HCT116 (cell line): Measurements from ENCODE around the gene PPT2. TPM values are rescaled to one million over a fixed set of nuclear protein-coding genes. Genes with fewer than 3 reads are reported as not detected.
A peak's percentile ranks its signal among the peaks of the same experiment; 100 is the strongest.

Experiments used
- ATAC-seq: fragments of 200-7000 bp; cut with Tn5 transposase; 2 replicates; pipeline ENCODE4 v1.9.1; 2020; ENCODE audit warnings: mild to moderate bottlenecking, moderate library complexity
- BruUV-seq: library from RNA; stranded (reverse); fragments of 400-500 nt; replicated peaks from 2 replicates; lab custom pipeline; 2021; lab: Mats Ljungman, UMichigan
- CTCF ChIA-PET: fragments of 300-600 bp; sonication (Branson Sonifier 250); formaldehyde crosslinking; loops from one replicate; lab custom pipeline; 2021; ENCODE audit warnings: antibody characterized with exemption; lab: Charles Lee
- POLR2A ChIA-PET: fragments of 300-600, 350-600 bp; sonication (Branson Sonifier 250); formaldehyde crosslinking; loops from one replicate; lab custom pipeline; 2021; ENCODE audit warnings: antibody characterized with exemption; lab: Charles Lee
- RAD21 ChIA-PET, 2 experiments: fragments of 300-600 bp; sonication (Branson Sonifier 250); formaldehyde crosslinking; loops; one replicate each; lab custom pipeline; 2023; ENCODE audit warnings: low total read pairs in 2 of 2; ENCODE audit not compliant: uncharacterized antibody in 2 of 2, unreplicated experiment in 2 of 2, low non-redundant PET in 1 of 2; lab: Charles Lee
- DNase-seq: peaks from one replicate; pipeline ENCODE4 v3.0.0-alpha.2; 2010; ENCODE audit warnings: low read depth, low spot score
- H2AFZ ChIP-seq: fragments of 200-600 bp; shearing (Covaris generic), sonication (generic); 2 replicates; pipeline ENCODE4 v1.6.1; 2017; ENCODE audit warnings: low read depth, mixed run types, mixed read lengths, antibody characterized with exemption, low read length; ENCODE audit not compliant: poor library complexity, severe bottlenecking
- H3K27ac ChIP-seq: 2 replicates; pipeline ENCODE4 v1.5.1; 2012; ENCODE audit warnings: low read depth, low read length
- H3K27me3 ChIP-seq: fragments of 200-600 bp; sonication (generic); 2 replicates; pipeline ENCODE4 v1.6.1; 2016; ENCODE audit warnings: mixed run types, low read length, mixed read lengths; ENCODE audit not compliant: insufficient read depth
- H3K36me3 ChIP-seq, 2 experiments: fragments of 200-500 bp in 1 of 2; fragments of 200-600 bp in 1 of 2; sonication (Bioruptor generic) in 1 of 2; sonication (generic) in 1 of 2; 2 replicates each; pipeline versions ENCODE4 v1.5.1 to v1.6.1; 2014 to 2016; ENCODE audit warnings: low read length in 2 of 2, inconsistent platforms in 1 of 2, mixed read lengths in 1 of 2, mixed run types in 1 of 2; ENCODE audit not compliant: insufficient read depth in 2 of 2, control insufficient read depth in 1 of 2
- H3K4me1 ChIP-seq, 2 experiments: fragments of 200-600 bp in 1 of 2; sonication (generic) in 1 of 2; 2 replicates each; pipeline versions ENCODE4 v1.5.1 to v1.6.1; 2012 to 2017; ENCODE audit warnings: low read length in 2 of 2, inconsistent platforms in 1 of 2, mild to moderate bottlenecking in 1 of 2, mixed read lengths in 1 of 2, mixed run types in 1 of 2, moderate library complexity in 1 of 2; ENCODE audit not compliant: insufficient read depth in 2 of 2, control insufficient read depth in 1 of 2
- H3K4me2 ChIP-seq: fragments of 200-600 bp; sonication (generic); 2 replicates; pipeline ENCODE4 v1.6.1; 2017; ENCODE audit warnings: mixed run types, low read length, mixed read lengths
- H3K4me3 ChIP-seq, 2 experiments: fragments of 200-600 bp in 1 of 2; sonication (generic) in 1 of 2; replicated peaks in 1 of 2; 2 replicates each; pipeline ENCODE4 v1.5.1; 2011 to 2016; ENCODE audit warnings: low read length in 2 of 2, control low read depth in 1 of 2, low read depth in 1 of 2, mild to moderate bottlenecking in 1 of 2, mixed read lengths in 1 of 2, mixed run types in 1 of 2
- H3K79me2 ChIP-seq: fragments of 200-600 bp; sonication (generic); 2 replicates; pipeline ENCODE4 v1.6.1; 2017; ENCODE audit warnings: mild to moderate bottlenecking, mixed run types, low read length, moderate library complexity, mixed read lengths; ENCODE audit not compliant: insufficient read depth
- H3K9ac ChIP-seq: fragments of 200-600 bp; sonication (generic); 2 replicates; pipeline ENCODE4 v1.6.1; 2016; ENCODE audit warnings: low read length, mixed read lengths
- H3K9me2 ChIP-seq: fragments of 200-600 bp; sonication (generic), shearing (Covaris generic); 2 replicates; pipeline ENCODE4 v1.6.1; 2017; ENCODE audit warnings: mixed run types, mild to moderate bottlenecking, moderate library complexity; ENCODE audit not compliant: insufficient read depth
- H3K9me3 ChIP-seq, 2 experiments: fragments of 200-500 bp in 1 of 2; fragments of 200-600 bp in 1 of 2; sonication (Bioruptor generic) in 1 of 2; sonication (generic) in 1 of 2; 2 replicates each; pipeline ENCODE4 v1.6.1; 2014 to 2017; ENCODE audit warnings: low read length in 2 of 2, mixed read lengths in 2 of 2, inconsistent platforms in 1 of 2, low read depth in 1 of 2, mild to moderate bottlenecking in 1 of 2, mixed run types in 1 of 2, moderate library complexity in 1 of 2; ENCODE audit not compliant: control insufficient read depth in 1 of 2, insufficient read depth in 1 of 2
- H4K20me1 ChIP-seq: fragments of 200-600 bp; sonication (generic), shearing (Covaris generic); 2 replicates; pipeline ENCODE4 v1.6.1; 2017; ENCODE audit warnings: mixed run types, mild to moderate bottlenecking, moderate library complexity; ENCODE audit not compliant: insufficient read depth
- CBX3 ChIP-seq: IDR thresholded peaks from 2 replicates; pipeline ENCODE4 v1.6.1; 2012; ENCODE audit warnings: low read depth
- EGR1 ChIP-seq: IDR thresholded peaks from 2 replicates; pipeline ENCODE4 v1.6.1; 2012; ENCODE audit warnings: low read depth
- FOSL1 ChIP-seq: IDR thresholded peaks from 2 replicates; pipeline ENCODE4 v1.6.1; 2012; ENCODE audit warnings: low read depth
- JUND ChIP-seq: IDR thresholded peaks from 2 replicates; pipeline ENCODE4 v1.6.1; 2012
- POLR2A ChIP-seq: IDR thresholded peaks from 2 replicates; pipeline ENCODE4 v1.7.0; 2011; ENCODE audit warnings: borderline replicate concordance; ENCODE audit not compliant: insufficient read depth, insufficient read length; ENCODE audit errors: extremely low read depth
- POLR2AphosphoS5 ChIP-seq: IDR thresholded peaks from 2 replicates; pipeline ENCODE4 v1.6.1; 2011; ENCODE audit warnings: mild to moderate bottlenecking, low read depth, low read length, moderate library complexity
- RAD21 ChIP-seq: IDR thresholded peaks from 2 replicates; pipeline ENCODE4 v1.6.1; 2012; ENCODE audit warnings: low read depth, mild to moderate bottlenecking
- SP1 ChIP-seq: IDR thresholded peaks from 2 replicates; pipeline ENCODE4 v1.6.1; 2012; ENCODE audit warnings: low read depth
- SRF ChIP-seq: IDR thresholded peaks from 2 replicates; pipeline ENCODE4 v1.6.1; 2012; ENCODE audit warnings: low read depth
- YY1 ChIP-seq: IDR thresholded peaks from 2 replicates; pipeline ENCODE4 v1.6.1; 2011; ENCODE audit warnings: low read length, low read depth, moderate library complexity, mild to moderate bottlenecking; ENCODE audit not compliant: insufficient replicate concordance; ENCODE audit errors: extremely low read depth
- ZNF274 ChIP-seq: fragments of 200-500 bp; sonication (Bioruptor generic); IDR thresholded peaks from 2 replicates; pipeline ENCODE4 v1.6.1; 2014; ENCODE audit warnings: mild to moderate bottlenecking, low read depth, low read length, inconsistent platforms
- intact Hi-C: fragments of 100-400 bp; cut with micrococcal nuclease; formaldehyde crosslinking; loops from 2 replicates; pipeline ENCODE4 v1.10.0; 2022
- total RNA-seq: library from RNA; stranded (reverse); gene quantifications from one replicate; pipeline ENCODE4 v1.2.1, GENCODE V29; 2021; ENCODE audit not compliant: unreplicated experiment
- TF ChIP-seq, protein P1 (sequence below): IDR thresholded peaks from 2 replicates; pipeline ENCODE4 v1.6.1; 2011; ENCODE audit warnings: mild to moderate bottlenecking, low read length, moderate library complexity; ENCODE audit not compliant: insufficient replicate concordance; ENCODE audit errors: extremely low read depth
- TF ChIP-seq, protein P2 (sequence below): IDR thresholded peaks from 2 replicates; pipeline ENCODE4 v1.6.1; 2012; ENCODE audit warnings: low read depth
- TF ChIP-seq, protein P3 (sequence below): IDR thresholded peaks from 2 replicates; pipeline ENCODE4 v1.6.1; 2012
- TF ChIP-seq, protein P4 (sequence below): IDR thresholded peaks from 2 replicates; pipeline ENCODE4 v1.6.1; 2012

The PPT2 gene
- total RNA-seq, 1 experiment from 2014 or later: 21.0 TPM

DNA sequence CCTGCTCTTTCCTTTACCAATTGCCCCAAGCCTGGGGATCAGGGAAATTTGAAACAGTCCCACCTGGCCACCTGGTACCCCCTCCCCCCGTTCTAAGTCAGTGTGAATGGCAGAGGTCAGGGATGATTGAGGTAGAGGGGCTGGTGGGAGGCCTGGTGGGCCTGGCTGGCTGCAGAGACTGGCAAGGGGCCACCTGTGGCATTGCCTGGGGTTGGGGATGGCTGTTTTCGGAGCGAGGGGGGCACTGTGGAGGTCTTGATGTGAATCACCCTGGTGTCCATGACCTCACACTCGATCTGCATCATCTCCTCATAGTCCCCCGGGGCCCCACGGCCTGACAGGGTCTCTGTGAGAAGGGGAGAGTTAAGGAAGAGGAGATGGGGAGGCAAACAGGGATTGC is 38.3 kb upstream of the PPT2 start:
- Histone ChIP-seq H4K20me1 (no peaks in the 10 kb centered on the region), H2AFZ (no peak overlapping the region)
- CTCF ChIA-PET: no interaction called here
- DNase-seq (no peak), ATAC-seq (no peak)
- POLR2A ChIA-PET: no interaction called here
- no peak for TF ChIP-seq POLR2AphosphoS5
- TF ChIP-seq, protein P1, sequence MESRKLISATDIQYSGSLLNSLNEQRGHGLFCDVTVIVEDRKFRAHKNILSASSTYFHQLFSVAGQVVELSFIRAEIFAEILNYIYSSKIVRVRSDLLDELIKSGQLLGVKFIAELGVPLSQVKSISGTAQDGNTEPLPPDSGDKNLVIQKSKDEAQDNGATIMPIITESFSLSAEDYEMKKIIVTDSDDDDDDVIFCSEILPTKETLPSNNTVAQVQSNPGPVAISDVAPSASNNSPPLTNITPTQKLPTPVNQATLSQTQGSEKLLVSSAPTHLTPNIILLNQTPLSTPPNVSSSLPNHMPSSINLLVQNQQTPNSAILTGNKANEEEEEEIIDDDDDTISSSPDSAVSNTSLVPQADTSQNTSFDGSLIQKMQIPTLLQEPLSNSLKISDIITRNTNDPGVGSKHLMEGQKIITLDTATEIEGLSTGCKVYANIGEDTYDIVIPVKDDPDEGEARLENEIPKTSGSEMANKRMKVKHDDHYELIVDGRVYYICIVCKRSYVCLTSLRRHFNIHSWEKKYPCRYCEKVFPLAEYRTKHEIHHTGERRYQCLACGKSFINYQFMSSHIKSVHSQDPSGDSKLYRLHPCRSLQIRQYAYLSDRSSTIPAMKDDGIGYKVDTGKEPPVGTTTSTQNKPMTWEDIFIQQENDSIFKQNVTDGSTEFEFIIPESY: no peak
- TF ChIP-seq RAD21: no peak
- no peak for TF ChIP-seq CBX3
- TF ChIP-seq, protein P2, sequence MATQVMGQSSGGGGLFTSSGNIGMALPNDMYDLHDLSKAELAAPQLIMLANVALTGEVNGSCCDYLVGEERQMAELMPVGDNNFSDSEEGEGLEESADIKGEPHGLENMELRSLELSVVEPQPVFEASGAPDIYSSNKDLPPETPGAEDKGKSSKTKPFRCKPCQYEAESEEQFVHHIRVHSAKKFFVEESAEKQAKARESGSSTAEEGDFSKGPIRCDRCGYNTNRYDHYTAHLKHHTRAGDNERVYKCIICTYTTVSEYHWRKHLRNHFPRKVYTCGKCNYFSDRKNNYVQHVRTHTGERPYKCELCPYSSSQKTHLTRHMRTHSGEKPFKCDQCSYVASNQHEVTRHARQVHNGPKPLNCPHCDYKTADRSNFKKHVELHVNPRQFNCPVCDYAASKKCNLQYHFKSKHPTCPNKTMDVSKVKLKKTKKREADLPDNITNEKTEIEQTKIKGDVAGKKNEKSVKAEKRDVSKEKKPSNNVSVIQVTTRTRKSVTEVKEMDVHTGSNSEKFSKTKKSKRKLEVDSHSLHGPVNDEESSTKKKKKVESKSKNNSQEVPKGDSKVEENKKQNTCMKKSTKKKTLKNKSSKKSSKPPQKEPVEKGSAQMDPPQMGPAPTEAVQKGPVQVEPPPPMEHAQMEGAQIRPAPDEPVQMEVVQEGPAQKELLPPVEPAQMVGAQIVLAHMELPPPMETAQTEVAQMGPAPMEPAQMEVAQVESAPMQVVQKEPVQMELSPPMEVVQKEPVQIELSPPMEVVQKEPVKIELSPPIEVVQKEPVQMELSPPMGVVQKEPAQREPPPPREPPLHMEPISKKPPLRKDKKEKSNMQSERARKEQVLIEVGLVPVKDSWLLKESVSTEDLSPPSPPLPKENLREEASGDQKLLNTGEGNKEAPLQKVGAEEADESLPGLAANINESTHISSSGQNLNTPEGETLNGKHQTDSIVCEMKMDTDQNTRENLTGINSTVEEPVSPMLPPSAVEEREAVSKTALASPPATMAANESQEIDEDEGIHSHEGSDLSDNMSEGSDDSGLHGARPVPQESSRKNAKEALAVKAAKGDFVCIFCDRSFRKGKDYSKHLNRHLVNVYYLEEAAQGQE: no peak
- TF ChIP-seq SRF: no peak
- TF ChIP-seq POLR2A: no peak
- TF ChIP-seq JUND: no peak
- no peak for TF ChIP-seq FOSL1
- no peak for TF ChIP-seq ZNF274
- no peak for TF ChIP-seq EGR1
- TF ChIP-seq, protein P3, sequence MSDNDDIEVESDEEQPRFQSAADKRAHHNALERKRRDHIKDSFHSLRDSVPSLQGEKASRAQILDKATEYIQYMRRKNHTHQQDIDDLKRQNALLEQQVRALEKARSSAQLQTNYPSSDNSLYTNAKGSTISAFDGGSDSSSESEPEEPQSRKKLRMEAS: no peak
- TF ChIP-seq SP1: no peak
- no peak for TF ChIP-seq YY1
- TF ChIP-seq, protein P4, sequence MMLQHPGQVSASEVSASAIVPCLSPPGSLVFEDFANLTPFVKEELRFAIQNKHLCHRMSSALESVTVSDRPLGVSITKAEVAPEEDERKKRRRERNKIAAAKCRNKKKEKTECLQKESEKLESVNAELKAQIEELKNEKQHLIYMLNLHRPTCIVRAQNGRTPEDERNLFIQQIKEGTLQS: no peak
- TF ChIP-seq, all 23 proteins: peak for 0
- H3K4me1 ChIP-seq: peaks cover 0 to 28% of the 10 kb centered on the region in 2 experiments; a peak in 2 of 4 replicates
- no peak overlapping the region for H3K27ac ChIP-seq
- intact Hi-C loops: loop anchor here (5.0 kb wide), 2 partner anchors 127 to 587 kb away; no protein-coding TSS in a partner anchor
- H3K9me3 ChIP-seq: no peaks in the 10 kb centered on the region
- H3K4me3 ChIP-seq: no peak overlapping the region
- RAD21 ChIA-PET: no interaction called here
- H3K79me2 ChIP-seq: no peaks in the 10 kb centered on the region
- peaks cover 11 to 18% of the 10 kb centered on the region in 2 experiments; a peak in 3 of 4 replicates for H3K36me3 ChIP-seq
- TSS peak; percentile 46 for BruUV-seq
- no peaks in the 10 kb centered on the region for H3K27me3 ChIP-seq
- H3K9ac ChIP-seq: no peak overlapping the region
- no peak overlapping the region for H3K4me2 ChIP-seq
- no peaks in the 10 kb centered on the region for H3K9me2 ChIP-seq
